ENCODE data around the gene KCNAB1.
A peak's percentile ranks its signal among the peaks of the same experiment; 100 is the strongest.

KCNAB1 gene

GRCh38 chr3:156140001-156140595 is 19.7 kb downstream of the KCNAB1 start:
- DNase-seq, result no peak

GRCh38 chr3:156142702-156143101 is 22.3 kb downstream of the KCNAB1 start:
- no peak for DNase-seq

- no peak for DNase-seq
Measured at GRCh38 chr3:156143136-156143535, 22.8 kb downstream of the KCNAB1 start.

- no peak for DNase-seq
Measured at GRCh38 chr3:156144060-156144459, 23.7 kb downstream of the KCNAB1 start.

GRCh38 chr3:156145866-156146265 is 25.5 kb downstream of the KCNAB1 start:
- DNase-seq, result no peak

- DNase-seq, result no peak
Measured at GRCh38 chr3:156148345-156148945, 28.1 kb downstream of the KCNAB1 start.

- DNase-seq, result no peak
Measured at GRCh38 chr3:156148946-156149381, 28.6 kb downstream of the KCNAB1 start.

- DNase-seq, result no peak
Measured at GRCh38 chr3:156149876-156150275, 29.5 kb downstream of the KCNAB1 start.

GRCh38 chr3:156150434-156151066 is 30.2 kb downstream of the KCNAB1 start:
- DNase-seq, result peak; percentile 26

GRCh38 chr3:156151824-156152428 is 31.5 kb downstream of the KCNAB1 start:
- peak; percentile 49 for DNase-seq

GRCh38 chr3:156158656-156159295 is 38.4 kb downstream of the KCNAB1 start:
- DNase-seq, result no peak

- no peak for DNase-seq
Measured at GRCh38 chr3:156160647-156161046, 40.3 kb downstream of the KCNAB1 start.

GRCh38 chr3:156161172-156161571 is 40.8 kb downstream of the KCNAB1 start:
- no peak for DNase-seq

GRCh38 chr3:156163848-156164247 is 43.5 kb downstream of the KCNAB1 start:
- DNase-seq, result no peak

GRCh38 chr3:156166808-156167207 is 46.4 kb downstream of the KCNAB1 start:
- no peak for DNase-seq

GRCh38 chr3:156170571-156170970 is 50.2 kb downstream of the KCNAB1 start:
- no peak for DNase-seq

GRCh38 chr3:156171281-156172267 is 51.2 kb downstream of the KCNAB1 start:
- no peak for DNase-seq

GRCh38 chr3:156172536-156172935 is 52.2 kb downstream of the KCNAB1 start:
- no peak for DNase-seq

GRCh38 chr3:156174229-156174847 is 54.0 kb downstream of the KCNAB1 start:
- no peak for DNase-seq

- DNase-seq, result no peak
Measured at GRCh38 chr3:156175570-156175969, 55.2 kb downstream of the KCNAB1 start.

GRCh38 chr3:156176048-156176447 is 55.7 kb downstream of the KCNAB1 start:
- no peak for DNase-seq

All from activated gamma-delta T cell treated with Interleukin-2 at 50 U/mL for 16 hours (primary cell).